Right renal pelvis (tissue), 4 donors: ENCODE data around the gene EFNA4. TPM values are rescaled to one million over a fixed set of nuclear protein-coding genes. Genes with fewer than 3 reads are reported as not detected.
A peak's percentile ranks its signal among the peaks of the same experiment; 100 is the strongest.

Experiments
- DNase-seq, 4 donors: peaks; one replicate each; pipeline ENCODE4 v3.0.0-alpha.2; 2013; ENCODE audit warnings: low read depth in 4 of 4, low spot score in 3 of 4, missing footprints in 1 of 4
- polyA plus RNA-seq, 4 donors: library from polyadenylated mRNA; unstranded; fragments of 120-200 nt; gene quantifications; one replicate each; pipeline ENCODE4 v1.2.1, GENCODE V29; 2013; ENCODE audit not compliant: insufficient read length in 4 of 4

EFNA4 gene
- polyA plus RNA-seq, 4 donors: 18.5 to 22.9 (median 21.4) TPM

DNA sequence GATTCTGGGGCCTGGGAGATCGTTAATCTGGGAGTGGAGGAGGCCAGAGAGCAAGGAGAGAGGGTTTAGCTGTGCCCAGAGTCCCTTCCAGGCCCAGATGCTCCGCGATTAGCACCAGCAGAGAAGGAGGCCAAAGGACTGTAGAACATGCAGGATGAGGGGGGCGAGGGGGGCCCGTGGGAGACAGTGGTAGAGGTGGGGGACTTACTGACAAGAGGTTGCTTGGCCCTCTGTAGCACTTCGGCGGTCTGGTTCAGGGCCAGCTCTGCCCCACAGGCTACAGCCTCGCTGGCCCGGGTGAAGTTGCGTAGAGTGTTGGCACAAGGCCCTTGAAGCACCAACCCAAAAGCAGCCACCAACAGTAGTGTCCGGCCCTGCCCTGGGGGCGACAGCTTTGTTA lies 30.7 kb upstream of the EFNA4 start:
- DNase-seq: no peak

DNA sequence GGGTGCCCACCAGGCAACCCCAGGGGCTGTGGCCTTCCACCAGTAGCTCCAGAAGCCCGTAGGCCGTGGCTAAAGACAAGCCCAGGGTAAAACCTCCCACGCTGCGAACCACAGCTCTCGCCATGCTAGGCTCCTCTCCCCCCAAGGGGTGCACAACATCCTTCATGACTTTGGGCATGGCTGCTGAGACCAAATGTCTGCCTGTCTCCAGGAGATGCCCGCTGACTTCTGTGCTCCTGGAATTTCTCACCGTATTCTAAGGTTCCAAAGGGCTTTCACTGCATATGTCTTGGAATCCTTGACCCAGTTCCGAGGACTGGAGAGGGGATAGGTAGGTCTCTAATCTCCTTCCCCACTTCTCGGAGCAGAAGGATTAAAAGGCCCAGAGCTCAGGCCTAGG lies 30.0 kb upstream of the EFNA4 start, which contains the start of the genes DCST1 and DCST2:
TSS of gene DCST1 (plus strand) at position 301 of the 400 bp plus-strand sequence. CDS start 213 bp downstream, outside the sequence.
TSS of gene DCST2 (minus strand) at position 258 of the 400 bp plus-strand sequence. CDS start at position 178, 80 bp downstream.
- no peak for DNase-seq

DNA sequence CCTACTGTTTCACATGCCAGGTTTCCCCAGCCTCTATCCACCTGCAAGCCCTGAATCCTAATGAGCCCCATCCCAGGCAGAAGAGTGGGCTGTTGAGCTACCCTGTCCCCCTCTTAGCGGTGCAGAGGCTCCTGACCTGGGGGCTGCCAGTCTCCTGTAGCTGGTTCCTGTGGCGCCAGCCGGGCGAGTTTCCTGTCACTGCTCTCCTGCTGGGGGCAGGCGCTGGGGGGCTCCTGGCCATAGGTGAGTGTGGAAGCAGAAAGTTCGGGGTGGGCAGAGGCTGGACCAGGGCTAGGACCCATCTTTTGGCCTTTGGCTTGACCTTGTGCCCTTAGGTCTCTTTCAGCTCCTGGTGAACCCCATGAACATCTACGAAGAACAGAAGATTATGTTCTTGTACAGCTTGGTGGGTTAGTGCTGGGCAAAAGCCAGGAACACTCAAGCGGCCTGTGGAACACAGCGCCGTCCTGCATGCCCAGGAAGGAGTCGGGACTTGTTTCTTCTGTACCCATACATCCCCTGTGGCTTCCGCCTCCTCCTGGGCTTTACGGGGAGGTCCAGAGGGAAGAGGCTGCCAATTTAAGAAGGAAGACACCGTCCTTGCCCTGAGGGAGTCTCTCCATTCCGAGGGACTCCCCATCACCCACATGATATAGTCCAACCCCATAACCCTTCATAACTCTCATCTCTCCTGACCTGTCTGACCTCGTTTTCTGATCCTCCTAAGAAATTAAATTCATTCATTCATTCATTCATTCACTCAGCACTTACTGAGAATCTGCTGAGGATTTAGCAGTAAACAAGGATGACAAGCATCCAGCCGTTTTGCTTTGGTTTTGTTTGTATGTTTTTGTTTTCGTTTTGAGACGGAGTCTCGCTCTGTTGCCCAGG lies 29.0 kb upstream of the EFNA4 start:
- no peak for DNase-seq

DNA sequence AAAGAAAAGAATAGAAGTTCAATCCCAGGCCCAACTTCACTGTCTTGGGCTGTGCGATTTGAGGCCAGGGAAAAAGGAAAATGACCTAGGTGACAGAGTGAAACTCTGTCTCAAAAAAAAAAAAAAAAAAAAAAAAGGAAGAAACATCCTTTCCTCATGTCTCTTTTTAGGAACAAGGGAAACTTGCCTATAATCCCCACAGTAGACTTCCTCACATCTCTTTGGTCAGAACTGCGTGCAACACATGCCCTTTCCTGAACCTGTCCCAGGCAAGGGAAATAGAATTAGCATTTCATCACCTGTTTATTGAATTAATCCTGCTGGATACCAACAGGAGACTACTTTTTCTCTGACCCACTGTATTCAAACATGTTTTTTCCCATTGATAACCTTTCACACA lies 27.6 kb upstream of the EFNA4 start:
- no peak for DNase-seq

GRCh38 chr1:155037043-155037442 lies 26.5 kb upstream of the EFNA4 start:
- DNase-seq: no peak

GRCh38 chr1:155037851-155038441 lies 25.6 kb upstream of the EFNA4 start:
- no peak for DNase-seq

GRCh38 chr1:155038602-155039307 lies 24.8 kb upstream of the EFNA4 start:
- DNase-seq: no peak

GRCh38 chr1:155039308-155039669 lies 24.3 kb upstream of the EFNA4 start:
- no peak for DNase-seq

GRCh38 chr1:155040358-155041093 lies 23.0 kb upstream of the EFNA4 start:
- DNase-seq: no peak

GRCh38 chr1:155042789-155043188 lies 20.8 kb upstream of the EFNA4 start:
- no peak for DNase-seq

DNA sequence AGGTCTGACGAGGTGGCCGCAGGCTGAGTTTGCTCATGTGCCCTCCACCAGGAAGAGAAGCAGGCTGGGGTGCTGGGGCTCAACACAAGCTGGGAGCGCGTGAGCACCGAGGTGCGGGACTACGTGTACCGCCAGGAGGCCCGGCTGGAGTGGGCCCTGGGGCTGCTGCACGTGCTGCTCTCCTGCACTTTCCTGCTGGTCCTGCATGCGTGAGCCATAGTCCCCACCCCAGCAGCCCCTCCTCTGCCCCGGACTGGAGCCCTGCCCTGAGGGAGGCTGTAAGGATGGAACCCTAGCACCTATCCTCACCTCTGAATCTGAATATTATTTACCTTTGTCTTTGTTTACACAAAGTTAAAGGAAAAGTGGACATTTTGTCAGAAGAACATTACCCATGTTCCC lies 20.2 kb upstream of the EFNA4 start:
- DNase-seq: no peak

- DNase-seq: no peak
Measured at GRCh38 chr1:155043793-155044192, 19.7 kb upstream of the EFNA4 start.

GRCh38 chr1:155044365-155044764 lies 19.2 kb upstream of the EFNA4 start:
- no peak for DNase-seq

- no peak for DNase-seq
Measured at GRCh38 chr1:155044812-155045657, 18.5 kb upstream of the EFNA4 start.

GRCh38 chr1:155048449-155049334 lies 14.8 kb upstream of the EFNA4 start:
- no peak for DNase-seq

DNA sequence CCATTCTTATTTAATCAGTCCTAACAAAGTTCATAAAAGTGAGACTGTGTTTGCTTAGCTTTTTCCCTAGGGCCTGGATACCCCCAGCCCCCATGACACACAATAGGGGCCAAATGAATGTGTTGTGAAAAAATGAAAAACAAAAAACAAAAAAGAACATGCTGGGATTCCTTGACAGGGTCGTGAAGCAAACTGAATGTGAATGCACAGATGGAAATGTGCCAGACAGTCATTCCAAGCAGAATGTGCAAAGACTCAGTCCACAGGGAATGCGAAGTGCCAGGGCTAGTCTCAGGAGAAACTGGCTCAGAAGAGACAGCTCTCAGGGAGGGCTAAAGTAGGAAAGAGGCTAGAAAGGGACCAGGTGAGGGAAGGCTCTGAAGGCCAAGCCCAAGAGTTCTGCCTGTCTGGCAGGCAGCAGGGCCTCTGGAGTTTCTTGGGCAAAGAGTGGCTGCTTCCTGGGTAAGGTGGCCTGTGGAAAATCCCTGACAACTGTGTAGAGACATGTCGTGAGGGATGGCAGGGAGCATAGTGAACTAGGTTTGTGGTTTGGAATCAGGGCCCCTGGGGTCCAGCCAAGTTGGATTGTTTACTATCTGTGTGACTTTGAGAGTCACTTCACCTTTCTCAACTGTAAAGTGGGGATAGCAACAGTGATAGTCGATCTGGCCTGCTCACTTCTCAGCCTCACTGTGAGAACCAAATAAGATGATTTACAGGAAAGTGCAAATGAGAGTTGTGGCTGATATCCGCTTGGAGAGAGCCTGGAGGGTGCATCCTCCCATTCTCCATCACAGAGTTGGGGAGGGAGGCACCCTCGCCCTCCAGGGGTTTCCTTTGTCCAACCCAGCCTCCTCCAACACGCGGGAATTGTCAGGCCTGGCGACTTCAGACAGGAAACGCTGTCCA lies 13.6 kb upstream of the EFNA4 start:
- DNase-seq: no peak

DNA sequence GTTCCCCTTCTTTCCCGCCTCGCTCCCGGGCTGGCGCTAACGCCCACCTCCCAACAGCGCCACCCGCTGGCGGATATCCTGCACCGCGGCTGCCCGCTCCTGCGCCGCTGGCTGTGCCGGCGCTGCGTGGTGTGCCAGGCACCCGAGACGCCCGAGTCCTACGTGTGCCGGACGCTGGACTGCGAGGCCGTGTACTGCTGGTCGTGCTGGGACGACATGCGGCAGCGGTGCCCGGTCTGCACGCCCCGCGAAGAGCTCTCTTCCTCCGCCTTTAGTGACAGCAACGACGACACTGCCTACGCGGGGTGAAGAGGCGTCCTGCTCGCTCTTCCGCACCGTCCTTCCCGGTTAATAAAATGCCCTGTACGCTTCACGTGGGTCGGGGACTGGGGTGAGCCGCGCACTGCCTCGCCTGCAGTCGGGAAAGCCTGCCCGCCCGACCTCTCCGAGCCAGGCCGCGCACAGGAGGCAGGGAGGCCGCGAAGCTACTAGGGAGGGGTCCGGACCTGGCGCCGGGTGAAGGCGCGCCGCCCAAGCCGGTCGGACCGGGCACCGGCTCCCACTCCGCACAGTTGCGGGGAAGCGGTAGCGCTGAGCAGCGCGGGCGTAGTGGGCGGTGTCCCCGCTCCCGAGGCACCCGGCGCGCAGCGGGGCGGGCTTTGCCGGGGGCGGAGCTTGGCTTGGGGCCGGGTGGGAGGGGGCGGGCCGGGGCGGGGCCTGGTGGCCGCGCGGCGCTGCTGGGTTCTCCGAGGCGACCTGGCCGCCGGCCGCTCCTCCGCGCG lies 12.8 kb upstream of the EFNA4 start, which contains the start of gene ADAM15:
TSS of gene ADAM15 (plus strand) at position 757 of the 782 bp plus-strand sequence. CDS start 71 bp downstream, outside the sequence.
- peak in 1 of 4 donors; percentile 54 for DNase-seq
